ENCODE data around the gene C1orf21. TPM values are rescaled to one million over a fixed set of nuclear protein-coding genes. Genes with fewer than 3 reads are reported as not detected.

Gene C1orf21
- total RNA-seq, 1 experiment from 2014 or later: 0.15 TPM

DNA sequence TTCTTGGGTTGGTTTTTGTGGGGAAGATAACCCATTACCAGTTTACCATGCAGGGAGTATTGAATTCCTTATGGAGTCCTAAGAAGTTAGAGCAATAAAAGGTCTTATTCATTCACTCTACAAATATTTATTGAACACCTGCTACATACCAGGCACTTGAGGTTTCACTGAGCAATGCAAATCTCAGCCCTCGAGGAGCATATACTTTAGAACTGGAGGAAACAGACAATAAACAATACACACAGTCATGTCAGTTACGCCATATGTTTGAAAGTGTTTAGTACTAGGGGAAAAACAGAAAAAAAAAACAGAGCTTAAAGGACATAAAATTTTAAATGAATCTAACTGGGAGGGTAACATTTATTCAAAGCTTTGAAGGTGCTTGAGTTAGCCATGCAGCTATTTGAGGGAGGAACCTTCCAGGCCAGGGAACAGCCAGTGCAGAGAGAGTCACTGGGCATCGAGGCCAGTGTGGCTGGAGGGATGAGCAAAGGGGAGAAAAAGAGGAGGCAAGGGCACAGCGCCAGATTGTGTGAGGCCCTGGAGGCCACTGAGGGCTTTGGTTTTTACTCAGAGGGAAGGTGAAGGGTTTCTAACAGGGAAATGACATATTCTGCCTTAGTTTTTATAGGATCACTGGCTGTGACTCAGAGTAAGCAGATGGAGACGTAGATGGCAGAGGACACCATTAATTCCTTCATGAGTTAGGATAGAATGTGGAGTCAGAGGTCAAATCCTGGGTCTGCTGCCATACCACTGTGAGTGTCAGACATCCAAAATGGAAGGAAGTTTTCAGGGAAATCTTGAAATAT is 32.7 kb downstream of the C1orf21 start:
- ChIA-PET CTCF (no interaction called here), POLR2A (no interaction called here)
- no peak overlapping the region for H3K4me3 ChIP-seq (ENCODE audit: low read depth in 2 of 2, low read length in 2 of 2)
- ATAC-seq: no peak
- no peak for TF ChIP-seq TCF7L2 (IDR thresholded peaks at IDR 0.05; ENCODE audit: low read depth, low read length)
- no peak for TF ChIP-seq SIN3A (IDR thresholded peaks at IDR 0.05; ENCODE audit: borderline replicate concordance, insufficient read depth, low read depth, low read length)
- TF ChIP-seq POLR2AphosphoS5 (IDR thresholded peaks at IDR 0.05; ENCODE audit: low read depth, low read length): no peak
- TF ChIP-seq, protein P1, sequence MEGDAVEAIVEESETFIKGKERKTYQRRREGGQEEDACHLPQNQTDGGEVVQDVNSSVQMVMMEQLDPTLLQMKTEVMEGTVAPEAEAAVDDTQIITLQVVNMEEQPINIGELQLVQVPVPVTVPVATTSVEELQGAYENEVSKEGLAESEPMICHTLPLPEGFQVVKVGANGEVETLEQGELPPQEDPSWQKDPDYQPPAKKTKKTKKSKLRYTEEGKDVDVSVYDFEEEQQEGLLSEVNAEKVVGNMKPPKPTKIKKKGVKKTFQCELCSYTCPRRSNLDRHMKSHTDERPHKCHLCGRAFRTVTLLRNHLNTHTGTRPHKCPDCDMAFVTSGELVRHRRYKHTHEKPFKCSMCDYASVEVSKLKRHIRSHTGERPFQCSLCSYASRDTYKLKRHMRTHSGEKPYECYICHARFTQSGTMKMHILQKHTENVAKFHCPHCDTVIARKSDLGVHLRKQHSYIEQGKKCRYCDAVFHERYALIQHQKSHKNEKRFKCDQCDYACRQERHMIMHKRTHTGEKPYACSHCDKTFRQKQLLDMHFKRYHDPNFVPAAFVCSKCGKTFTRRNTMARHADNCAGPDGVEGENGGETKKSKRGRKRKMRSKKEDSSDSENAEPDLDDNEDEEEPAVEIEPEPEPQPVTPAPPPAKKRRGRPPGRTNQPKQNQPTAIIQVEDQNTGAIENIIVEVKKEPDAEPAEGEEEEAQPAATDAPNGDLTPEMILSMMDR (IDR thresholded peaks at IDR 0.05): no peak
- TF ChIP-seq, protein P2, sequence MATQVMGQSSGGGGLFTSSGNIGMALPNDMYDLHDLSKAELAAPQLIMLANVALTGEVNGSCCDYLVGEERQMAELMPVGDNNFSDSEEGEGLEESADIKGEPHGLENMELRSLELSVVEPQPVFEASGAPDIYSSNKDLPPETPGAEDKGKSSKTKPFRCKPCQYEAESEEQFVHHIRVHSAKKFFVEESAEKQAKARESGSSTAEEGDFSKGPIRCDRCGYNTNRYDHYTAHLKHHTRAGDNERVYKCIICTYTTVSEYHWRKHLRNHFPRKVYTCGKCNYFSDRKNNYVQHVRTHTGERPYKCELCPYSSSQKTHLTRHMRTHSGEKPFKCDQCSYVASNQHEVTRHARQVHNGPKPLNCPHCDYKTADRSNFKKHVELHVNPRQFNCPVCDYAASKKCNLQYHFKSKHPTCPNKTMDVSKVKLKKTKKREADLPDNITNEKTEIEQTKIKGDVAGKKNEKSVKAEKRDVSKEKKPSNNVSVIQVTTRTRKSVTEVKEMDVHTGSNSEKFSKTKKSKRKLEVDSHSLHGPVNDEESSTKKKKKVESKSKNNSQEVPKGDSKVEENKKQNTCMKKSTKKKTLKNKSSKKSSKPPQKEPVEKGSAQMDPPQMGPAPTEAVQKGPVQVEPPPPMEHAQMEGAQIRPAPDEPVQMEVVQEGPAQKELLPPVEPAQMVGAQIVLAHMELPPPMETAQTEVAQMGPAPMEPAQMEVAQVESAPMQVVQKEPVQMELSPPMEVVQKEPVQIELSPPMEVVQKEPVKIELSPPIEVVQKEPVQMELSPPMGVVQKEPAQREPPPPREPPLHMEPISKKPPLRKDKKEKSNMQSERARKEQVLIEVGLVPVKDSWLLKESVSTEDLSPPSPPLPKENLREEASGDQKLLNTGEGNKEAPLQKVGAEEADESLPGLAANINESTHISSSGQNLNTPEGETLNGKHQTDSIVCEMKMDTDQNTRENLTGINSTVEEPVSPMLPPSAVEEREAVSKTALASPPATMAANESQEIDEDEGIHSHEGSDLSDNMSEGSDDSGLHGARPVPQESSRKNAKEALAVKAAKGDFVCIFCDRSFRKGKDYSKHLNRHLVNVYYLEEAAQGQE (IDR thresholded peaks at IDR 0.05; ENCODE audit: insufficient read depth in 1 of 2, low read depth in 2 of 2, low read length in 1 of 2): no peak
- BruUV-seq (replicated peaks): no TSS peak
- intact Hi-C loops (cut with micrococcal nuclease; ENCODE audit: unreplicated experiment) (no loop called here), in situ Hi-C loops (cut with HindIII; ENCODE audit: low pct_unique_long_range_greater_than_20kb, low sequenced_read_pairs) (no loop called here)
- H3K9me3 ChIP-seq (ENCODE audit: control insufficient read depth, insufficient read depth, low read depth, low read length): no peaks in the 10 kb centered on the region
- DNase-seq (ENCODE audit: low read depth, low spot score): no peak
- H3K4me1 ChIP-seq (ENCODE audit: control insufficient read depth, insufficient read depth, low read length): no peaks in the 10 kb centered on the region
- no peaks in the 10 kb centered on the region for H3K27me3 ChIP-seq (ENCODE audit: control insufficient read depth, insufficient read depth, low read length)
- H3K27ac ChIP-seq (ENCODE audit: low read length): no peak overlapping the region
- H3K36me3 ChIP-seq (ENCODE audit: control insufficient read depth, insufficient read depth, low read length): no peaks in the 10 kb centered on the region

DNA sequence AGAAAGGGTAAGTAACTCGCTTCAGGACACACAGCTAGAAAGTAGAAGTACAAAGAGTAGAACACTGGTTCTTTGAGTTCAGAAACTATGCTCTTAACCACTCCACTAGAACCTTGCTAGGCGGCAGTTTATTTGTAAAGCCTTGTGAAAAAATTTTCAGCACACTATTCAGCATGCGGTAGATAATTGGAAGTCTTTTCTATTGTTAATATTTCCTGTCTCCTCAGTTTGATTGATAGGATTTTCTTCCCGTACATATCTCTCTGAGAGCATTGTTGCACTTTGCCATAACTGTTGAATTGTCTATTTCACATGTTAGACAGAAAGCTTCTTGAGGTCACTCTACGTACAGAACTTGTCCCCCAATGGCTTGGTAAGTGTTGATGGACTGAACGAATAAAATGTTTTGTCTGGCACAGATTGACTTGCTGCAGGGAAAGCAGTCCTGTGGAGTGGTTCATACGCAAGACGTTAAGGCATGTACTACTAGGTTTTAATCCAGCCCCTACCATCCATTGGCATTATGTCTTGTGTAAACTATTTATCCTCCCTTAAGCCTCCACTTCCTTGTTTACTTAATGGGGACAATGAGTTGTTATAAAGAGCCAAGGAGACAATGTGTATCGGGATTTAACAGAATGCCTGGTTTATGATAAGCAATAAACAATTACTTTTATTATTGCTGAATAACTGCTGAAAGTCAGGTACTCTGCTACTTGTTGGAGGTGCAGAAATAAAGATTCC is 35.8 kb downstream of the C1orf21 start:
- DNase-seq (ENCODE audit: low read depth, low spot score) (no peak), ATAC-seq (no peak)
- Histone ChIP-seq H3K9me3 (ENCODE audit: control insufficient read depth, insufficient read depth, low read depth, low read length) (no peaks in the 10 kb centered on the region), H3K4me1 (ENCODE audit: control insufficient read depth, insufficient read depth, low read length) (no peaks in the 10 kb centered on the region), H3K4me3 (ENCODE audit: low read depth in 2 of 2, low read length in 2 of 2) (no peak overlapping the region), H3K27me3 (ENCODE audit: control insufficient read depth, insufficient read depth, low read length) (no peaks in the 10 kb centered on the region), H3K36me3 (ENCODE audit: control insufficient read depth, insufficient read depth, low read length) (no peaks in the 10 kb centered on the region), H3K27ac (ENCODE audit: low read length) (no peak overlapping the region)
- in situ Hi-C loops (cut with HindIII; ENCODE audit: low pct_unique_long_range_greater_than_20kb, low sequenced_read_pairs) (no loop called here), intact Hi-C loops (cut with micrococcal nuclease; ENCODE audit: unreplicated experiment) (no loop called here)
- no peak for TF ChIP-seq POLR2AphosphoS5 (IDR thresholded peaks at IDR 0.05; ENCODE audit: low read depth, low read length)
- ChIA-PET CTCF (no interaction called here), POLR2A (no interaction called here)
- no TSS peak for BruUV-seq (replicated peaks)

DNA sequence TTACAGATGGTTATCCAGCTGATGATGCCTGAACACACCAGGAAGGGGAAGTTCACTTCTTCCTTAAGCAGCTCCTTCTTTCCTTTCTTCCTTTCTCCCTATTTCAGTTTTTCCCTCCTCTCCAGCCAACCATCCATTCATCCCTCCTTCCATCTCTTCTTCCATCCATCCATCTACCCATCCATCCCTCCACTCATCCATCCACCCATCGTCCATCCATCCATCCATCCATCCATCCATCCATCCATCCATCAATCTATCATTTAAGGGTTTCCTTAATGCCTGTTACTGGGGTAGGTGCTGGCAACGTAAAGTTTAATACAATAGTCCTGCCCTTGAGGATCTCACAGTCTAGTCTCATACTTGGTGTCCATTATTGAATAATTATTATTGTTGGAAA is 36.8 kb downstream of the C1orf21 start:
- intact Hi-C loops (cut with micrococcal nuclease; ENCODE audit: unreplicated experiment): no loop called here
- CTCF ChIA-PET: no interaction called here
- BruUV-seq (replicated peaks): no TSS peak
- in situ Hi-C loops (cut with HindIII; ENCODE audit: low pct_unique_long_range_greater_than_20kb, low sequenced_read_pairs): no loop called here
- TF ChIP-seq, protein P2 (IDR thresholded peaks at IDR 0.05; ENCODE audit: insufficient read depth in 1 of 2, low read depth in 2 of 2, low read length in 1 of 2): no peak
- TF ChIP-seq SIN3A (IDR thresholded peaks at IDR 0.05; ENCODE audit: borderline replicate concordance, insufficient read depth, low read depth, low read length): no peak
- TF ChIP-seq TCF7L2 (IDR thresholded peaks at IDR 0.05; ENCODE audit: low read depth, low read length): no peak
- TF ChIP-seq, protein P1 (IDR thresholded peaks at IDR 0.05): no peak
- TF ChIP-seq POLR2AphosphoS5 (IDR thresholded peaks at IDR 0.05; ENCODE audit: low read depth, low read length): no peak
- H3K9me3 ChIP-seq (ENCODE audit: control insufficient read depth, insufficient read depth, low read depth, low read length): no peaks in the 10 kb centered on the region
- H3K4me3 ChIP-seq (ENCODE audit: low read depth in 2 of 2, low read length in 2 of 2): no peak overlapping the region
- DNase-seq (ENCODE audit: low read depth, low spot score): no peak
- no peak for ATAC-seq
- H3K4me1 ChIP-seq (ENCODE audit: control insufficient read depth, insufficient read depth, low read length): no peaks in the 10 kb centered on the region
- no peaks in the 10 kb centered on the region for H3K27me3 ChIP-seq (ENCODE audit: control insufficient read depth, insufficient read depth, low read length)
- no peaks in the 10 kb centered on the region for H3K36me3 ChIP-seq (ENCODE audit: control insufficient read depth, insufficient read depth, low read length)
- POLR2A ChIA-PET: no interaction called here
- no peak overlapping the region for H3K27ac ChIP-seq (ENCODE audit: low read length)

Measured in Panc1 (cell line).